Transverse colon (tissue), 4 donors: ENCODE measurements around the gene AIG1. TPM values are rescaled to one million over a fixed set of nuclear protein-coding genes. Genes with fewer than 3 reads are reported as not detected.
"Not testable (repeated sequence)": the region's sequence is repeated elsewhere in the genome, so short reads cannot be mapped to it uniquely, and the experiment has no call there.

Source experiments
- DNase-seq: peaks from one replicate; pipeline ENCODE4 v3.0.0-alpha.2; 2019
- H3K27ac ChIP-seq, 4 donors: fragments of 200-600 bp; sonication (generic); 2 replicates each; pipeline ENCODE4 v1.5.1; 2016 to 2018; ENCODE audit warnings: inconsistent platforms in 4 of 4
- H3K27me3 ChIP-seq: fragments of 200-600 bp; sonication (generic); 2 replicates; pipeline ENCODE4 v1.5.1; 2017; ENCODE audit warnings: inconsistent platforms
- H3K36me3 ChIP-seq, 4 donors: fragments of 200-600 bp; sonication (generic); 2 replicates each; pipeline ENCODE4 v1.5.1; 2017 to 2019; ENCODE audit warnings: inconsistent platforms in 4 of 4
- H3K4me1 ChIP-seq, 4 donors: fragments of 200-600 bp; sonication (generic); 2 replicates each; pipeline ENCODE4 v1.5.1; 2017 to 2020; ENCODE audit warnings: inconsistent platforms in 4 of 4
- H3K4me3 ChIP-seq, 4 donors: fragments of 200-600 bp; sonication (generic); 1 replicate in 1 of 4; 2 replicates in 3 of 4; pipeline versions ENCODE4 v1.5.1 to v1.6.1; 2017 to 2019; ENCODE audit warnings: inconsistent platforms in 4 of 4
- H3K9me3 ChIP-seq, 2 donors: fragments of 200-600 bp; sonication (generic); 2 replicates each; pipeline ENCODE4 v1.5.1; 2017 to 2019; ENCODE audit warnings: inconsistent platforms in 2 of 2
- CTCF ChIP-seq, 5 experiments: fragments of 200-600 bp in 3 of 5; fragments of 450-650 bp in 2 of 5; sonication (generic) in 3 of 5; IDR thresholded peaks; 1 replicate in 2 of 5; 2 replicates in 3 of 5; pipeline ENCODE4 v1.5.1; 2016 to 2017; ENCODE audit warnings: antibody characterized with exemption in 5 of 5, inconsistent platforms in 3 of 5, mild to moderate bottlenecking in 2 of 5, moderate library complexity in 1 of 5
- EP300 ChIP-seq: sonication (generic); formaldehyde crosslinking; IDR thresholded peaks from one replicate; pipeline ENCODE4 v1.6.1; 2017; ENCODE audit warnings: antibody characterized with exemption, low read depth
- POLR2A ChIP-seq: fragments of 450-650 bp; IDR thresholded peaks from one replicate; pipeline ENCODE4 v1.6.1; 2016; ENCODE audit warnings: antibody characterized with exemption, mild to moderate bottlenecking, moderate library complexity
- POLR2AphosphoS5 ChIP-seq, 3 donors: sonication (generic); formaldehyde crosslinking; IDR thresholded peaks; one replicate each; pipeline ENCODE4 v1.6.1; 2016; ENCODE audit warnings: antibody characterized with exemption in 3 of 3
- WGBS, 2 donors: methylation state at CpG; one replicate each; pipeline ENCODE4 v1.1.5; 2018; ENCODE audit warnings: low coverage in 1 of 2; 5-methylcytosine and 5-hydroxymethylcytosine counted together
- in situ Hi-C, 4 donors: fragments of 200-750 bp; cut with MboI; loops; one replicate each; pipeline versions ENCODE4 v1.15.0 to v1.15.1; 2017; ENCODE audit warnings: low sequenced_read_pairs in 3 of 4, low pct_ligation_motif_present in 1 of 4, low pct_unique_long_range_greater_than_20kb in 1 of 4
- intact Hi-C: fragments of 100-400 bp; cut with DNase I; formaldehyde crosslinking; loops from one replicate; pipeline ENCODE4 v1.15.1; 2023; ENCODE audit warnings: low total_unique reads
- total RNA-seq, 4 donors: library from RNA; depleted of rRNA; stranded (reverse); fragments of >200 nt; gene quantifications; one replicate each; pipeline ENCODE4 v1.1.0, GENCODE V29; 2016

AIG1 gene
- total RNA-seq, 4 donors from 2014 or later: 16.5 to 38.2 (median 21.6) TPM

- peaks cover 0 to 4% of the 10 kb centered on the region in 2 donors for H3K9me3 ChIP-seq
- H3K27ac ChIP-seq: no peak overlapping the region
- no peaks in the 10 kb centered on the region for H3K27me3 ChIP-seq
- in situ Hi-C loops (no loop called here), intact Hi-C loops (no loop called here)
- H3K4me1 ChIP-seq: peaks cover 0 to 3% (median 0%) of the 10 kb centered on the region in 4 donors
- H3K4me3 ChIP-seq: no peak overlapping the region
- no peaks in the 10 kb centered on the region for H3K36me3 ChIP-seq
- WGBS, 2 donors: 75 to 78% methylated on average over 6 of the region's 6 CpGs
- DNase-seq: no peak
- TF ChIP-seq POLR2A (no peak), POLR2AphosphoS5 (IDR thresholded peaks at IDR 0.05) (no peak), EP300 (no peak), CTCF (IDR thresholded peaks at IDR 0.05) (no peak)
Observed at GRCh38 chr6:143078468-143079324, 18.0 kb downstream of the AIG1 start.

GRCh38 chr6:143079325-143079640, 18.6 kb downstream of the AIG1 start:
- Histone ChIP-seq H3K27ac (no peak overlapping the region), H3K4me1 (peaks cover 0 to 3% (median 0%) of the 10 kb centered on the region in 4 donors), H3K27me3 (no peaks in the 10 kb centered on the region), H3K36me3 (no peaks in the 10 kb centered on the region), H3K9me3 (peaks cover 0 to 3% of the 10 kb centered on the region in 2 donors), H3K4me3 (no peak overlapping the region)
- no peak for DNase-seq
- TF ChIP-seq EP300: no peak
- no peak for TF ChIP-seq POLR2A
- no peak for TF ChIP-seq POLR2AphosphoS5 (IDR thresholded peaks at IDR 0.05)
- TF ChIP-seq CTCF (IDR thresholded peaks at IDR 0.05): no peak
- in situ Hi-C loops (no loop called here), intact Hi-C loops (no loop called here)

GRCh38 chr6:143082274-143082673, 21.6 kb downstream of the AIG1 start:
- H3K9me3 ChIP-seq, DNase-seq, H3K4me1 ChIP-seq, H3K27ac ChIP-seq, H3K27me3 ChIP-seq, intact Hi-C loops, H3K4me3 ChIP-seq, H3K36me3 ChIP-seq, in situ Hi-C loops: not testable (repeated sequence)
- 98% methylated on average over 9 of the region's 9 CpGs; no CpG with 5 or more reads in 1 of the 2 donors for WGBS, 2 donors

GRCh38 chr6:143084019-143084418, 23.3 kb downstream of the AIG1 start:
- WGBS, 2 donors: 80 to 96% methylated on average over 1 to 8 of the region's 8 CpGs

GRCh38 chr6:143087335-143087734, 26.6 kb downstream of the AIG1 start:
- H3K4me3 ChIP-seq, intact Hi-C loops, in situ Hi-C loops, DNase-seq, H3K36me3 ChIP-seq, H3K9me3 ChIP-seq, H3K27ac ChIP-seq, H3K4me1 ChIP-seq, H3K27me3 ChIP-seq: not testable (repeated sequence)
- WGBS, 2 donors: 94% methylated on average over 11 of the region's 11 CpGs; no CpG with 5 or more reads in 1 of the 2 donors

More at GRCh38 chr6:143084019-143084418, 23.3 kb downstream of the AIG1 start:
- H3K36me3 ChIP-seq, H3K4me3 ChIP-seq, in situ Hi-C loops, intact Hi-C loops, H3K27me3 ChIP-seq, DNase-seq, H3K27ac ChIP-seq, H3K4me1 ChIP-seq, H3K9me3 ChIP-seq: not testable (repeated sequence)

GRCh38 chr6:143087856-143088255, 27.2 kb downstream of the AIG1 start:
- H3K27ac ChIP-seq: no peak overlapping the region
- H3K4me3 ChIP-seq: no peak overlapping the region
- no peaks in the 10 kb centered on the region for H3K36me3 ChIP-seq
- no peaks in the 10 kb centered on the region for H3K4me1 ChIP-seq
- WGBS, 2 donors: 90% methylated on average over 2 of the region's 2 CpGs
- H3K27me3 ChIP-seq: no peaks in the 10 kb centered on the region
- in situ Hi-C loops: no loop called here
- intact Hi-C loops: no loop called here
- TF ChIP-seq CTCF (IDR thresholded peaks at IDR 0.05): no peak
- TF ChIP-seq POLR2AphosphoS5 (IDR thresholded peaks at IDR 0.05): no peak
- no peak for TF ChIP-seq EP300
- TF ChIP-seq POLR2A: no peak
- no peaks in the 10 kb centered on the region for H3K9me3 ChIP-seq
- no peak for DNase-seq
